OCI-LY3 (cell line): Measurements from ENCODE around the gene ASPSCR1.

Source experiments
- H2AFZ ChIP-seq: fragments of 200-600, 300-600 bp; shearing (Covaris generic); 2 replicates; pipeline ENCODE4 v1.6.0; 2014; ENCODE audit warnings: antibody characterized with exemption, low read depth, low read length
- H3K27ac ChIP-seq: fragments of 200-600, 300-600 bp; sonication (generic); 2 replicates; pipeline ENCODE4 v1.5.1; 2014; ENCODE audit warnings: mild to moderate bottlenecking, low read length, moderate library complexity, mixed read lengths
- H3K27me3 ChIP-seq: fragments of 200-600, 300-600 bp; sonication (generic); 2 replicates; pipeline ENCODE4 v1.6.1; 2014; ENCODE audit warnings: low read depth, low read length, mixed read lengths
- H3K36me3 ChIP-seq: fragments of 200-600, 300-600 bp; sonication (generic); replicated peaks from 2 replicates; pipeline ENCODE3; 2014; ENCODE audit warnings: low read depth, low read length, mixed read lengths
- H3K4me1 ChIP-seq: fragments of 300-600, 200-600 bp; sonication (generic); 2 replicates; pipeline ENCODE4 v1.6.1; 2014; ENCODE audit warnings: low read length, mixed read lengths
- H3K4me2 ChIP-seq: fragments of 200-600, 300-600 bp; sonication (generic); 2 replicates; pipeline ENCODE4 v1.6.1; 2014; ENCODE audit warnings: low read length, mixed read lengths
- H3K4me3 ChIP-seq: fragments of 300-600, 200-600 bp; sonication (generic); 2 replicates; pipeline ENCODE4 v1.5.1; 2014; ENCODE audit warnings: antibody characterized with exemption, mild to moderate bottlenecking, low read length, moderate library complexity
- H3K79me2 ChIP-seq: fragments of 300-600, 200-600 bp; shearing (Covaris generic); 2 replicates; pipeline ENCODE4 v1.6.1; 2014; ENCODE audit warnings: mild to moderate bottlenecking, low read length, mixed read lengths
- H3K9ac ChIP-seq: fragments of 300-600, 200-600 bp; shearing (Covaris generic); 2 replicates; pipeline ENCODE4 v1.6.0; 2014; ENCODE audit warnings: mild to moderate bottlenecking, low read length, moderate library complexity
- H3K9me3 ChIP-seq: fragments of 200-600, 300-600 bp; shearing (Covaris generic); 2 replicates; pipeline ENCODE4 v1.6.1; 2014; ENCODE audit warnings: low read length, mixed read lengths; ENCODE audit not compliant: insufficient read depth
- H4K20me1 ChIP-seq: fragments of 200-600, 300-600 bp; sonication (generic); 2 replicates; pipeline ENCODE4 v1.6.1; 2016; ENCODE audit warnings: low read length, mixed read lengths; ENCODE audit not compliant: insufficient read depth
- CTCF ChIP-seq: fragments of 200-600, 300-600 bp; sonication (generic); IDR thresholded peaks from 2 replicates; pipeline ENCODE4 v1.5.1; 2014; ENCODE audit warnings: antibody characterized with exemption, low read length, low read depth
- EZH2phosphoT487 ChIP-seq: fragments of 200-600 bp; shearing (Covaris generic); IDR thresholded peaks from 2 replicates; pipeline ENCODE4 v1.6.1; 2018; ENCODE audit warnings: antibody characterized with exemption, mixed run types, low read depth

ASPSCR1 gene

DNA sequence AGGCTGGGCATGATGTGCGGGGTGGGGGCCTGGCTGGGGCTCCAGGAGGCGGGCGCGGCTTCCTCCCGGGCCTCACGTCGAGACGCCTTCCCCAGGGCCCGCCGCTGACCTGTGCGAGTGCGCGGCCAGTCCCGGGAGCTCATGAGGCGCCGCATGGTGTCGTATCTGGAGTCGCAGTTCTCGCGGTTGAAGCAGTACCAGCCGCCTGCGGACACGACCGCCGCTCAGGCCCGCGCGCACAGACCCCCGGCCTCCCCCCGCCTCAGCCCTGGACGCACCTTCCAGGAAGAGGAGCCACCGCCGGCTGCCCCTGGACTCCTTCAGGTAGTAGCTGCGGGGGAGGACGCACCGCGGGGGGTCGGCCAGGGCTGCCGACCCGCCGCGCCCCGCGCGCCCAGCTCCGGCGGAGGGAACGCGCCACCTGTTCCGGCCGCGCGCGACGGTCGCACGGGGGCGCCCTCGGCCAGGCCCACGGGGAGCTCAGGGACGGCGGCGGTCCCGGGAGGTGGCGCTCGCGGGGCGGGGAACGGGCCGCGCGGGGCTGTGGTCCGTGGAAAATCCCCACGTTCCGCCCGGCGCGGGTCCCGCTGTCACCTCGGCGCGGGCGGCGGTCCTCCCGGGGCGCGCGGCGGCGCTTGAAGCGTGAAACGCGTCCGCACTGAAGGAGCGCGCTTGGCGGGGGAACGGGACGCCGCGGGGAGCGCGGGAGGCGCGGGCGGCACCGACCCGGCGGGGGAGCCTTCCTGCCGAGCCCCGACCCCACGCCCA, 17.9 kb upstream of the ASPSCR1 start:
- Histone ChIP-seq H3K9ac (no peak overlapping the region), H3K79me2 (no peaks in the 10 kb centered on the region), H3K36me3 (no peaks in the 10 kb centered on the region), H3K27me3 (peaks cover 7% of the 10 kb centered on the region; the same call in 1 of the 2 replicates), H2AFZ (no peak overlapping the region), H3K4me3 (no peak overlapping the region), H4K20me1 (no peaks in the 10 kb centered on the region), H3K9me3 (no peaks in the 10 kb centered on the region), H3K4me2 (no peak overlapping the region), H3K4me1 (no peaks in the 10 kb centered on the region), H3K27ac (no peak overlapping the region)
- TF ChIP-seq EZH2phosphoT487 (no peak), CTCF (no peak)

GRCh38 chr17:81960130-81960958, 17.1 kb upstream of the ASPSCR1 start:
- Histone ChIP-seq H3K79me2 (no peaks in the 10 kb centered on the region), H3K27me3 (peaks cover 10% of the 10 kb centered on the region; the same call in 1 of the 2 replicates), H3K36me3 (no peaks in the 10 kb centered on the region), H2AFZ (no peak overlapping the region), H3K4me3 (no peak overlapping the region), H4K20me1 (no peaks in the 10 kb centered on the region), H3K27ac (no peak overlapping the region), H3K9me3 (no peaks in the 10 kb centered on the region), H3K9ac (no peak overlapping the region), H3K4me2 (no peak overlapping the region), H3K4me1 (no peaks in the 10 kb centered on the region)
- no peak for TF ChIP-seq EZH2phosphoT487
- TF ChIP-seq CTCF, result no peak

DNA sequence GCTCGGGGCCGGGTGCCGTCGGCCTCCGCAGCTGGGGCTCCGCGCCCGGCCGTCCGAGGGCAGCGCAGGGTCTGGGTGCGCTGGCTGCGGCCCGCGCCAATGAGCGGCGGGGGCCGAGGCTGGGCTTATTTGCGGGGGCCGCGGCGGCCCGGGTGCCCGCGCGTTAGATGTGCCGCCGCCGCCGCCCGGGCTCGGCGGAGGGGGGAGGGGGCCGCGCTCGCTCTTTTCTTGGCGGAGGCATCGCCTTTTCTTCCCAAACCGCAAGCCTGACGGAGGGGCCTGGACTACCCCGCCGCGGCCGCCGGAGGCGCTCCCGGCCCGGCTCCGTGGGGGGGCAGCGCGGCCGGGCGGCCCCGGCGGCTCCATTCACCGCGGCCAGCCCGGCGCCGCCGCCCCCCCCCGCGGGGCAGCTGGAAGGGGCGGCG, 16.3 kb upstream of the ASPSCR1 start, which contains the start of gene NOTUM:
TSS of gene NOTUM (minus strand) at position 101 of the 425 bp plus-strand sequence. CDS start 278 bp downstream, outside the sequence.
- H3K4me1 ChIP-seq, result no peaks in the 10 kb centered on the region
- peaks cover 13% of the 10 kb centered on the region; the same call in 1 of the 2 replicates for H3K27me3 ChIP-seq
- no peaks in the 10 kb centered on the region for H3K79me2 ChIP-seq
- TF ChIP-seq EZH2phosphoT487 (no peak), CTCF (no peak)
- no peak within 1 kb of the TSS for H3K4me2 ChIP-seq
- H4K20me1 ChIP-seq, result no peaks in the 10 kb centered on the region
- H3K9me3 ChIP-seq, result no peaks in the 10 kb centered on the region
- no peak within 1 kb of the TSS for H3K4me3 ChIP-seq
- no peak within 1 kb of the TSS for H2AFZ ChIP-seq
- H3K36me3 ChIP-seq, result no peaks in the 10 kb centered on the region
- H3K9ac ChIP-seq, result no peak within 1 kb of the TSS
- no peak within 1 kb of the TSS for H3K27ac ChIP-seq
